Stimulated activated CD8-positive, alpha-beta memory T cell treated with anti-CD3 and anti-CD28 coated beads, Interleukin-15, amount 100 ng/mL, for 24 hours (primary cell): ENCODE measurements around the gene BCKDHB.

ENCODE experiments used
- DNase-seq: peaks from one replicate; pipeline ENCODE4 v3.0.0-alpha.2; 2020; ENCODE audit warnings: low read depth

Gene BCKDHB

DNA sequence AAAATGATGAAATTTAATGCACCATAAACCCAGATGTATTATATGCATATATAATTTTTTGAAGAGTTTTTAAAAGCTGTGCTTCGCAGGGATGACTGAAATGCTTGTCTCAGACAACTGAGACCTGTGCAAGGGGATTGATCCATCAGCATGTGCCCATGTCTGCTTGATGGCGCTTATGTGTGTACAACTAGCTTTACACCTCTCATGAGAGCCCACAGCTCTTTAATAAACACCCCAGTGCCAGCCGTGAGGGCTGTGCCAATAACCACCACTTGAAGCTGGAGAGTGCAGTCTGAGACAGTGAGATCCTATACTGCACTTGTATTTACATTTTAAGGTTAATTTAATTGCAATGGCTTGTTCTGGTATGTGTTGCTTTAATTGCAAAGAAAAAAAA, 225.5 kb downstream of the BCKDHB start:
- no peak for DNase-seq

DNA sequence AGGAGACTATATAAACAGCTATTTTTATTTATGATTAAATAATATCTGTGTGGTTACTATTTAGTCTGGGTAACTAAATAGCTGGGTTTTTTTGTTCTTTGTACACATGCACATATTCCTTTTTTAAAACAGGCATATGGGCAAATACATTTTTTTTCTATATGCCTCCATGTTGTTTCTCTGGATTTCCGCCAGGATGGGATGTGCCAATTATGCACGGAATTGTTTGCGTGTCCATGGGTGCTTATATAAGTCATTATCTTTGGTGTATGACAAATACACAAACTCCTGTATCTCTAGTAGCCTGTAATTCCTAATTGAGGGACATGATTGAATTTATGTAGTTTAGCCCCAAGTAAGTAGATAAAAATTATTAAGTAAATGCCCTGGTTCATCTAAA, 226.9 kb downstream of the BCKDHB start:
- DNase-seq: no peak

DNA sequence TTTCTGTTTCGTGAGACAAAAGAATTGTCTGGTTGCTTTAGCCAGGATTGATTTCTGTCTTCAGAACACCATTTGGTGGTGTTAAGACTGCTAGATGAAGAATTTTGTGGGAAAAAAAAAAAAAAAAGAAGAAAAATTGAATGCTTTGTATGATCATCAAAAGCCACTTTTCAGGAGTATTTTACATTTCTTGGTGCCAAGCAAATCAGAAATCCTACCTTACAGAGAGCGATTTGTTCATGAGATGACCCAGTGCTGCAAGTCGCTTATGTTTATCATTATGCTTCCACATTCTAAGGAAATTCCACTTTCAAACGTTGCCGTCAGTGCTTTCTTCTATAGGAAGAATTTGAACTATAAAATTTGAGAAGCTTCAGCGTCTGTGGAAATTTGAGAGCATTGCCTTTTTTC, 228.7 kb downstream of the BCKDHB start:
- DNase-seq: no peak

DNA sequence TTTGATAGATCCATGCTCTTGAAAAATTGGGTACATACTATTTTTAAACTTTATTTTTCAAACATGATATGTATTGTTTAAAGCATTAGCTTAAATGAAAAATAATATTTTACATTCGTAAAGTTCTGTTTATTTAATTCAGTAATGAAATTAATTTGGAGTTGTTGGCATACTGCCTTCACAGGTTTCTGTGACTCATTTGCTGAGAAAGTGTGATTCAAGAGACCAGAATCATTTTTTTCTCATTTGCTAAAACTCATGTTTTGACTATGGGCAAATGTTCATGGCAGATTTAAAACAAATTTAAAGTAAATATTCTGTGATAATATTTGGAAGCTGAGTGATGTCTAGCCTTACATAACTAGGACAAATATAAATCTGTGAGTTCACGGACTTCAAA, 230.4 kb downstream of the BCKDHB start:
- DNase-seq: no peak

DNA sequence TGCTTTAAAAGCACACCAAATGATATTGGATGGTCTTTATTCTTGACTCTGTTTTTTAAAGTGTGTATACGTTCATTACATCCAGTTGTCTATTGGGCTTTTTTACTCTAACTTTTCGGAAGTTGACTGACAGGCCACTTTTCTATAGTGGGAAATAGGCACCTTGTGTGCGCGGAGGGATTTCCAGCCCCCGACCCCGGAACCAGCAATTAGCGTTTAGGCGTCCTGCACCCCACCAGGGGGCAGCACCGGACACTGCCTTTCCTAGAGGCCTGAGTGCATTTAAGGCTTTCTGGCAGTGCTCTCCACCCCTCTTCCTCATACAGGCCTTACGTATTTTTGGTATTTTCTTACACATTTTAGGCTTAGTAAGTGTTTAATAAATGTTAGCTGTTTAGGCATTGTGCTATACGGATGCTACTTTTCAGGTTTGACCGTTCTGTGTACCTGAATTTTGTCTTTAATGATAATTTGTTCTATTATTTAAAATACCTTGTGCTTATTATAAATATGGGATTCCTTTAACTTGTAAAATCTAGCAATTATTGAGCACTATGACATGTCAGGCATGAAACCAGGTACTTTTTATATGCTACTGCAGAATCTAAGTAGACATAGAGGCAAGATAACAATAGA, 231.8 kb downstream of the BCKDHB start:
- DNase-seq: peak; percentile 53

DNA sequence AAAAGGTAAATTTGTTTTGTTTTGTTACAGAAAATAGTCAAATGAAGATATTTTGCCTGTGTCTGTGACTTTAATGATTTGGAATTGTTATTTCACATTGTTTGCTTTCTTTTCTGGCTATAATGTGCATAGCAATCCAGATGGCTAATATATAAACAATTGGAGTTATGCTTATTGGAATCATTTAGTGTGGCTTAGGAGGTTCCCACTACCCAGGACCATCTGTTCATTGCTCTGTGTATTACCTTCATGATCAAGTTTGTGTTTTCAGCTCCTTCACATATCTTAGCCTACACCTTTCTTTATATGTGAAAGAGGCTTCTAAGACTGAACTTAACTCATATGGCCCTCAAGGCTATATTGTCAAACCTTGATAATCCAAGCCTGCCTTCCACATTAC, 232.9 kb downstream of the BCKDHB start:
- DNase-seq: no peak

- DNase-seq: no peak
Measured at GRCh38 chr6:80340280-80340679, 233.8 kb downstream of the BCKDHB start.

GRCh38 chr6:80340686-80341085, 234.2 kb downstream of the BCKDHB start:
- DNase-seq: no peak

DNA sequence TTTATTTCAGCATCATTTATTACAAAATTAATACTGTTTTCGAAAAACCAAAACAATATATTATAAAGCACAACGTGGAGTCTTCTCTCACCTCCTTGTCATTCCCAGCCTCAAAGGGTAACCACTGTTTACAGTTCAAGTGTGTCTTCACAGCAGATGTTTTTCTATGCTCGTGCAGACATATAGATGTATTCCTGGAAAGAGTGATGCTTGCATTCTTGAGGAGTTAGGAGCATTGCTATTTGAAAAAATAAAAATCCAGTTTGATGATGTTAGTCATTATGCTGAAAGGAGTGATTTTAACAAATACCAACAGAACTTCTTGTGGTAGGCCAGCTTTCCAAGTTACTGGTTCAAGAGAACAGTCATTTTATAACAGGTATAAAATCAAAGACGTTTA, 234.9 kb downstream of the BCKDHB start:
- no peak for DNase-seq

DNA sequence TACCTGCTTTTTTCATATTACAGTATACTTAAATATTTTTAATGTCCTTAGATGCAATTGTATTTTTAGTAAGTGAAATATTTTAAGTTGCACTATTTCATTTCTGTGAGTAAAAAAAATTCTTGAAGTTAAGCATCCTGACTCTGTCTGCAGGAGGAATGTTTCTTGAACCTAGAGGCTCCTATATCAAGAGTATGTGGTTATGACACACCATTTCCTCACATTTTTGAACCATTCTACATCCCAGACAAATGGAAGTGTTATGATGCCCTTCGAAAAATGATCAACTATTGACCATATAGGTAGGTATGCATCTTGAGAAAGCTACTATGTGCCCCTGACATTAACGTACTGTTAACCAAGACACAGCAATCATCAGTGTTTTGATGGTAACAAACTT, 237.0 kb downstream of the BCKDHB start:
- DNase-seq: no peak

DNA sequence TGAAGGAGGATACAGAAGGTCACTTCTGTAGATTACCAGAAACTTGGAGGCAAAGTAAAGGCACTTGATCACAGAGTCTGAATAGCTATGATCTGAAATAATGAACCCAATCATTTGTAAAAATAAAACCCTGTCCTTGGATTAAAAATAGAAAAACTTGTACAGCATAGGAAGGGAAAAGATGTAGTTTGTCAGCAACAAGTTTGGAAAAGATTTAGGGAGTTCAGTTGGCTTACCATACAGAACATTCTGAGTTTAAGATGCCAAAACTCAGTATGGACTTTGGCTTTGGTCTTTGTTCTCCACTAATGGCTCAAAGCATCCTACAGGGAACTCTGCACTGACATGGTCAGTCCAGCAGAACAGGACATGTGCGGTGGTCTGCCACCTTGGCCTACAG, 240.6 kb downstream of the BCKDHB start:
- DNase-seq: no peak

DNA sequence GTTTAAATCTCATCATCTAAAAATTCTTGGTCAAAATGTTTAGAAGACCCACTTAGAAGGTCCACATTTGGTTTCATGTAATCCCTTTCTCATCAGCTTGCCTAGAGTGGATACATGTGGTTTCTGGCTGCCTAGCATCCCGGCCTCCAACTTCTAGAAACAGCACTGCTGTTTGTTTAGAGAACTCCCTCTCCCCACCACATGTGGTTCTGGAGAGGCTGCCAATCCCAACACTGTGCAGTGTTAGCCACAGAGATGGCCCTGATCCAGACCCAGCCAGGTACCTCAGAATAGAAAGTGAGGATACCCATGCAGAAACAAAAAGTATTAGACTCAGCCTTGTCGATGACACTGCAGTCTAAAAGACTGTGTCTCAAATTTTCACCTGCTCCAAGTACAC, 241.8 kb downstream of the BCKDHB start:
- no peak for DNase-seq

DNA sequence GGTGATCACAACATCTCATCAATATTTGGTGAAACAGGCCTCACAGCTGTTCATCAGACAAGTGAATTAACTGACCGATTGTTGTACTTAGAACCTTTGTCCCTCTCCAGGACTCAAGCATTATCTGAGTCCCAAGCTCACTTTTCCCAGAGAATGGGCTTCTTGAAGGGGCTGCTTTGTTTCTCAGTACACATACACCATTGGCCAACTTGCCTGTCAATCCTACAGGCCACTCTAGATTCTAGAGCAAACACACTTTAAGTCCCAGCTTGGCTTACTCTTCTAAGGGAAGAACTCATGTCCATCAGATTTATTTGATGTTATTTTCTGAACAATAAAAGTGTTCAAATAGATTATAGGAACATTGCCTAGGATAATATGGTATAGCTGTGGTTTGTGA, 249.5 kb downstream of the BCKDHB start:
- no peak for DNase-seq

- no peak for DNase-seq
Measured at GRCh38 chr6:80356545-80356944, 250.1 kb downstream of the BCKDHB start.

- DNase-seq: no peak
Measured at GRCh38 chr6:80357081-80357480, 250.6 kb downstream of the BCKDHB start.

DNA sequence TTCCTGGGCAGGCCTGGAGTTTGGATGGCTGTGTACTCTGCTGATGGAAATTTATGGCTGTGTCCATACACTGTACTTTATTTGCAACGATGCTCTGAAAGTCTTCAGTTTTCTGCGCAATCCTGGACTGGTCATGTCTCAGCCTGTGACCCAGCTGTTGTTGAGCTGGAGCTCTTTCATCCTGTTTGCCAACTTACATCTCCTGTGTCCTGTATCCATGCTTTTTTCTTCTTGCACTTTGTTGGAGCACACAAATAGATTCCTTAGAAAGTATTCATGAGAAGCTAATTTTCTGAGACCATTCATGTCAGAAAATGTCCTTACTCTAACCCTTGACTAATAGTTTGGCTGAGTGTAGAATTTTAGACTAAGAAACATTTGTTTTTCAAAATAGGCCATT, 251.2 kb downstream of the BCKDHB start:
- no peak for DNase-seq

- DNase-seq: no peak
Measured at GRCh38 chr6:80363501-80364122, 257.1 kb downstream of the BCKDHB start.

DNA sequence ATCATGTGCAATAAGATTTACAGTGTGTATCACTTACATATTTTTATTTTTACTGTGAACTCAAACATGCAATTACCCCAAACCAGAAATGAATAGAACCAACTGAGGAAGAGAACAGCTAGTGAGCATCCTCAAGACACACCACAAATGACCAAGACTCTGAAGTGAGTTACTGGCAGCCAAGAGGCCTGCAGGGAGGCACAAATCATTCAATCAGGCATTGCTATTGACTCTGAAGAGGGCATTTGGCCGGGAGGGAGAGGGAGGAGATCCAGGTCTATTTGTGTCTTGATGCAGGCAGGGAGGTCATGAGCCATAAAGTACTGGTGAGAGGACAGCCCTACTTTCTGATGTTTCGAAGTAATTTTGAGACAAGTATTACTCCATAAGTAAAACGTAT, 257.7 kb downstream of the BCKDHB start:
- no peak for DNase-seq

DNA sequence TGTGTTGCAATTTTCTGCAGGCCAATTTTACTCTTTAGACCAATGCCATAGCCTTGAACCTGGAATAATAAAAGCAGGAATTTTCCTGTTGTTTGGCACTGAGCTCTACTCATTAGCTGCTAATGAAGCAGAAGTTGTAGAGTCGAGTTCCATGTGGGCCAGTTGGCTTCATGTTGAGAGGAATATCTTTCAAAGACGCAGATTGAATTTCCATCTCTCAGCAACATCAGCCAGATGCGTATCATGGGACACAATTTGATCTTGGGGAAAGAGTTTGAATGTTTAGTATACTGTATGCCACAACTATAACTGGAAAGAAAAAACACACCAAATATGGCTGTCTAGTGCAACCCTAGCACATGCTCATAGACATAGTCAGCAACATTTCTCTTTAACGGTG, 259.6 kb downstream of the BCKDHB start:
- no peak for DNase-seq

DNA sequence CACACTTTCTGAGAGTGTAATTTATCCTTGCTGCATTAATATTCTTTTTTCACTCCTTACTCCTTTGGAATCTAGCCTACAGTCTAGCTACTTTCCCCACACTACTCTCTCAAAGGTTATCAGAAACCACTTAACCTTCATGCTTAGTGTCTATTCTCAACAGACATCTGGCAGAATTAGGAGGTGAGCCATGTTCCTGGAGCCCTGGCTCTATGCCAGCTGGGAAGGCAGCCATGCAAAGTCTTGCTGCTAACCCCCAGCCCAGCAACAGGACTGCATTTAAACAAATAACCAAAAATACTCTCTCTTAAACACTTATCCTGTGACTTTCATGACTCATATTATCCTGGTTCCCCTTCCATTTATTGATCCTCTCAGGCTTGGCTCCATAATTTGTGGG, 260.2 kb downstream of the BCKDHB start:
- no peak for DNase-seq

GRCh38 chr6:80376411-80376810, 269.9 kb downstream of the BCKDHB start:
- no peak for DNase-seq

DNA sequence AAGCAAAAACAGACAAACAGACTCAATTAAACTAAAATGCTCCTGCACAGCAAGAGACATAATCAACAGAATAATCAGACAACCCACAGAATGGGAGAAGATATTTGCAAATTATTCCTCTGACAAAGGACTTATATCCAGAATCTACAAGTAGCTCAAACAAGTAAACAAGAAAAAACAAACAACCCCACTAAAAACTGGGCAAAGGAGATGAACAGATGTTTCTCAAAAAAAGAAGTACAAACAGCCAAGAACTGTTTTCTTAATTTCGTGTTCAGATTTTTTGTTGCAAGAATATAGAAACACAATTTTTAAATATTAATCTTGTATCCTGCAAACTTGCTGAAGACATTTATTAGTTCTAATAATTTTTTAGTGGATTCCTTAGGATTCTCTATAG, 274.1 kb downstream of the BCKDHB start:
- no peak for DNase-seq

- DNase-seq: no peak
Measured at GRCh38 chr6:80382811-80383210, 276.3 kb downstream of the BCKDHB start.

GRCh38 chr6:80388507-80388906, 282.0 kb downstream of the BCKDHB start:
- no peak for DNase-seq
